NCI-H510A (cell line): ENCODE measurements around the gene PER2.

Experiments used
- DNase-seq: peaks from one replicate; lab custom pipeline; 2025; lab: John Stamatoyannopoulos, UW

Gene PER2

DNA sequence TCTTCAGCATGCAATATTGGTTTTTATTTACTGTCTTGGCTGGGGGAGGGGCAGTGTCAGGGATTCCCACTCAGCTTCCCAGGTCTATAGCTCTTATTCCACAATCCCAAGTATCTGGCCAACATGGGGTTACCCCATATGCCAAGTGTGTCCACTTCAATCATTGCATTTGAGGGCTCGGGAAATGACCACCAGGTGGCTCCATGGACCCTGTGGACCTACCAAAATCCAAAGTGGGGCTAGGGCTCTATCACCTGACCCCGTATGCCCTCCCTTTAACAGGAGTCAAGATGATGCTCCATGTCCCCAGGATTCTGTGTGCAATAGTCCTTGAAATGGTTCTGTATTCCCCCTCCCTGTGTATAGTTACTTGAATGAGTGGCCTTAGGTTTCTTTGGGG is 19.8 kb upstream of the PER2 start:
- DNase-seq = no peak

GRCh38 chr2:238306672-238306998 is 18.2 kb upstream of the PER2 start:
- no peak for DNase-seq

- no peak for DNase-seq
These were observed 17.7 kb upstream of the PER2 start for GRCh38 chr2:238305965-238306671.

DNA sequence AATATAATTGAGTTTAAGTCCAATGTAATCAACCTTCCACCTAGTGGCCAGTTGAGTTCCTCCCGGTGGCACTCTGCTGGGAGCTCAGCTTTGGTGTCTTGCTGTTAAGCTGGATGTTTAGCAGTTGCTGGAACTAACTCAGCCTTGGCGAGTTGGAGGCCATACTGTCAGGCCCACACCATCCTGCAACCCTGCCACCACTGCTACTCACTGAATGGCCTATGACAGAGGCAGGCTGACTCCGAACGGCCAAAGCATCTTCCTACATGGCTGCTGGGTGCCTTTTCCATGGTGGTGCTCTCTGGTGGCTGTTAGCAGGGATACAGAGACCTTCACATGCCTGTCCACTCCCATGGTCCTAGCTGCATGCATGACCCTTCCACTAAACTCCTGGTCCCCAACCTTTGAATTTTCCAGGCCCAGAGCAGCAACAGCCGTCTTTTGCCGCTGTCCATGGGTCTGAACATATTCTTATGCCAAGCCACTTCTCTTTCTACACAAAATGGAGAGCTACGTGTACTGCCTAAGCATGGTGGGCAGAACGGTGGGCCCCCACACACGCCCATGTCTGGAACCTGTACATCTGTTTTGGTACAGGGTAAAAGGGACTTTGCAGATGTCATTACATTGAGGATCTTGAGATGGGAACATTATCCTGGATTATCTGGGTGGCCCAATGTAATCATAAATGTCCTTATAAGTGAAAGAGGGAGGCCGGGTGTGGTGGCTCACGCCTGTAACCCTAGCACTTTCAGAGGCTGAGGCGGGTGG is 16.9 kb upstream of the PER2 start:
- no peak for DNase-seq

GRCh38 chr2:238304116-238304515 is 15.7 kb upstream of the PER2 start:
- DNase-seq = no peak

- DNase-seq = no peak
These were observed 14.3 kb upstream of the PER2 start for GRCh38 chr2:238302751-238303150.

DNA sequence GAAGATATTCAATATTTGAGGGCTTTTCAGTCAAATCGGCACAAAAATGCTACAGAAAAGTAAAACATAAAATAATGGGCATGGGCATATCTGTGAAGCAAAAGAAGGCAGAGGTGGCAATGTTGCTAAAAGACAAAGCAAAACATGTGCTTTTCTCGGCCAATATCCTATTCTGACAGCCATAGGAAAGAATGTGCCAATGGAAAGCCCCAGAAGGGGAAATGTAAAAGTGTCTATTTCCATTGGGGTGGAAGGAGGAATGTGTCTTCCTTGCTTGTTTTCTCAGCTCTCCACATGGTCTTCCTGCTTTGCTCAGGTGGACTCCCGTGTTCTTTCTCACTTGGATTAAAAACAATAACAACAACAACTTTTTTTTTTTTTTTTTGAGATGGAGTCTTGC is 13.7 kb upstream of the PER2 start:
- DNase-seq = no peak

DNA sequence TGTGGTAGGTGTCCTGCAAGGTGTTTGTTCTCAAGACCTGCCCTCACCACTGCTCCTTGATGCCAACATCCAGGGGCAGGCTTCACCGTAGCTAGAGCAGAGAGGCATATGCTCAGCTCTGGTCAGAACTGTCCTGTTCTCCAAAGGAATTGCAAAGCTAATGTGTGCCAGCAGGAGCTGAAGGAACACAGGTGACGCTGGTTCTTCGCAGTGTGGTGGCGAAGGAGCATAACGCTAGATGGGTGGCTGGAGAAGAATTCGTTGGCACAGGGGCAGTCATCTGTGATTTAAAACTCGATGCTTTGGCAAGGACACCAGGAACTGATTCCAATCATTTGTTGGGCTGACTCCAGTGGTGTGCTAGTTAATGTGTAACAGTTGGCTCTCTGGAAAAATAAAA is 11.4 kb upstream of the PER2 start:
- DNase-seq = no peak

DNA sequence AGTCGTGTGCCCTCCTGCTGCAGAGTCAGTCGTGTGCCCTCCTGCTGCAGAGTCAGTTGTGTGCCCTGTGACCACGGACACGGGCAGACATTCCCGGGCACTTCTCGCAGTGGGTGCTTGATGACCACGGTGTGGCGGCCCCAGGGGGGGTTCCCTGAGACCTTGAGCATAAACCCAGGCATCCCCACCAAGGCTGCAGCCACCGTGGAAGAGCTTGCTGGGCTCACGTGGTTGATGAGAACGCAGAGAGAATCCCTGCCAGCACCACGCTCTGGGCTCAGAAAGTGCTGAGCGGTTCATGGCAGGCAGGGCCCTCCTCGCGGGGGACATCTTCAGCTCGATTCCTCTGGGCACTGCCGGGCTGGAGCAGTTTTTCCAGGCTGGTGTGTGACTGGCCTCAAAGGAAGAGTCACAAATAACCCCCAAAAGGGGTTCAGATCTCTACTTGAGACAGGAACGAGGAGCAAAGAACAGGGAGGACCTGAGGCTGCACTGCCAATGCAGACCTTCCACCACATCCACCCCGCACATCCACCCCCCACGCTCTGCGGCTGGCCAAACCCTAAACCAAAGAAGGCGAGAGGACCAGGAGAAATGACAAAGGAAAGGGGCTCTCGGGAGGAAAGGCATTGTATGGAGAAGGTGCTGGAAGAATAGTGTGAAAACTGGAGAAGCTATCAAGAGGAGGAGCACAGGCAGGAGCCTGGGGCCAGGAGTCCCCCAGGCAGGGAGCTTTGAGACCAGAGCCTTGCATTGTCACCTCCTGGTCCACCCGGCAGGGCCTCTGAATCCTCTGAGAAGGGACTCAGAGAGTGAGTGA is 8.4 kb upstream of the PER2 start:
- no peak for DNase-seq

DNA sequence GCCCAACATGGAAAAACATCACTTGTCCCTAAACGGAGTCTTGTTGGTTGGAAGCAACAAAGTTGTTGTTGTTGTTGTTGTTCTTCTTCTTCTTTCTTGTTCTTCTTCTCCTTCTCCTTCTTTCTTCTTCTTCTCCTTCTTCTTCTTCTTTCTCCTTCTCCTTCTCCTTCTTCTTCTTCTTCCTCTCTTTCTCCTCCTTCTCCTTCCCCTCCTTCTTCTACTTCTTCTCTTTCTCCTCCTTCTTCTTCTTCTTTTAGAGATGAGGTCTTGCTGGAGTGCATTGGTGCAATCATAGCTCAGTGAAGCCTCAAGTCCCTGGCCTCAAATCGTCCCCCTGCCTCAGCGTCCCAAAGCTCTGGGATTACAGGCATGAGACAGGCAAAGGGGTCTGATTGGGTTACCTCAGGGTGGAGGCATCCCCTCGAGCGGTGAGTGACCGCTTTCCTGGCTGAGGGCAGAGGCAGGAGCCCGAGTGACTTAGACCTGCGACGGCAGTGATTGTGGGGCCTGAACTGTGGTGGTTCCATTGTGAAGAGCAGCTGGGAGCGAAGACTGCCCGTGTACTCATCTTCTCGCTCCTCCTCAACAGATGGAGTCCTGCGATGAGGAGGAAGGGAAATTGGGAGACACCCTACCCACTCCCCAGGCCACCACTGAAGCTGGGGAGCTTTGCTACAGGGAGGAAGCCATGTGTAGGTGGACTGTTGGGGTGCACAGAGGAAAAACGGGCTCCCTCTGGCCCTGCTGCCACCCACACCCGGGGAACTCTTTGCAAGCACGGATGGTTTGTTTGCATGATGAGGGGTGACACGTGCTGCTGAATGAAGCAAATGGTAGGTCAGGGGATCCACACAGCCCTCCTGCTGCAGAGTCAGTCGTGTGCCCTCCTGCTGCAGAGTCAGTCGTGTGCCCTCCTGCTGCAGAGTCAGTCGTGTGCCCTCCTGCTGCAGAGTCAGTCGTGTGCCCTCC is 7.0 kb upstream of the PER2 start:
- no peak for DNase-seq

DNA sequence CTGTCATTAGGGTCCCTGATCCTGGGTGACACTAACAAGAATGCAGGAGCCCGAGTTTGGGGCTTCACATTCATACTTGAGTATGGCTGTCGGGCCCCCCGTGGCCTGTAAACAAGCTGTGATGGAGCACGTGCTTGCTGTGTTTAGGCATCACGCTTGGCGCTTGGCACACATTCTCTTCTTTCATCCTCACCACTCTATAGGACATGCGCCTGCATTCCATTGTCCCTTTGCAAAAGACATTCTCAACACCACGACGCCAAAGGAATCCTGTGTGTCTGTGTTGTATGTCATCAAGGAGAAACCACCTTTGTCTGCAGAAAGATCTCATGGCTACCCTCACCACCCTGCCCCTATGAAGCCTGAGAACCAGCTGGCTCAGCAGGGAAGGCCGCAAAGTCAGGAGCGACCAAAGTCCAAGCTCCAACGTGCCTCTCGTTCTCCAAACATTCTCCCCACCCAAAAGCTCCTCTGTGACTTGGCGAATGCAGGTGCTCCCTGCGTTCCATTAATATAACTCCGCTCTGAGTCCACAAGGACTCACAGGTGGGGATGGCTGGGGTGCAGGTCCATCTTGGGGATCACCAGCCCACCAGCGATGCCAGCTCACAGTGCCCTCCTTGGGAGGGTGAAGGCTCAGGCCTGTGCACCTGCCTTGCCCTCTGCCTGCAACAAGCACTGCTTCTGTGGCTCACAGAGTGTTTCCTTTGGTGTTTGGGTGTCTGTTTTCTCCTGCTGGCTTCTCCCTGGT is 6.2 kb upstream of the PER2 start:
- DNase-seq = no peak

DNA sequence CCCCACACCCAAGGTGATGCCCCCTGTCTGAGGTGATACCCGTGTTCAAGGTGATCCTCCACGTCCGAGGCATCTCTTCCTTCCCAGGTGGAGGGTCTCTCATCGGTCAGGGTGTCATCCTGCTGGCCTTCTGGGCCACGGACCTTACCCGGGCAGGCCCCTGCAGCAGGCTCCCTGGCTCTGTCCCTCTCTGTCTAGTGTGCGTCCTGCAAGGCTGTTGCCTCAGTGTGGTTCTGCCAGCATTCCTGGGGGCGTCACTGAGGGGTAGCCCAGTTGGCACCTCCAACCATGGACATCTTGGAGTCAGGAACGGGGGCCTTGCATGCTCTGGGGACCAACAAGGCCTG is 5.6 kb upstream of the PER2 start:
- DNase-seq = no peak

DNA sequence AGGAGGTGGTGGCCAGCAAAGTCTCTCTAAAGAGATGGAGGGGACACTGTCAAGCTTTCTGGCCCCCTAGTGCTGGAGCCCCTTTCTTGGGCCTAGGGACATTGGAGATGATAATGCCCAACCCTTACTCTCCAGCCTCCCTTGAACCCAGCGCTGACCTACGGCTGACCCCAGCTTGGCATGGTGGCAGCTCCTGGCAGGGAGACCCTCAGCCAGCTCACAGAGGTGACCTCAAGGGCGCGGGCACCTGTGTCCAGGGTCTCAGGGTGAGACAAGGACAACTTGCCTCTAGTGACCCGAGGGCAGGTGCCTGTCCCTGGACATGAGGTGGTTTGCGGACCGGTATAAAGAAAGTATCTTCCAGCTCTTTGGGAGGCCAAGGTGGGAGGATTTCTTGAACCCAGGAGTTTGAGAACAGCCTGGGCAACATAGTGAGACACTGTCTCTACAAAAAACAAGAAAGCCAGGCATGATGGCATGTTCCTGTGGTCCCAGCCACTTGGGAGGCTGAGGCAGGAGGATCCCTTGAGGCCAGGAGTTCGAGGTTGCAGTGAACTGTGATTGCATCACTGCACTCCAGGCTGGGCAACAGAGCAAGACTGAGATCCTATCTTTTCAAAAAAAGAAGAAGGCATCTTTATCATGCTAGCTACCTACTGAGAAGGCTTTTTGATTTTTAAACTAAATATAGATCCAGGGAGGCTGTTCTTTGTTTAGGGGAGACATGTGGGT is 3.3 kb upstream of the PER2 start:
- no peak for DNase-seq

GRCh38 chr2:238290715-238291549 is 2.5 kb upstream of the PER2 start:
- no peak for DNase-seq

DNA sequence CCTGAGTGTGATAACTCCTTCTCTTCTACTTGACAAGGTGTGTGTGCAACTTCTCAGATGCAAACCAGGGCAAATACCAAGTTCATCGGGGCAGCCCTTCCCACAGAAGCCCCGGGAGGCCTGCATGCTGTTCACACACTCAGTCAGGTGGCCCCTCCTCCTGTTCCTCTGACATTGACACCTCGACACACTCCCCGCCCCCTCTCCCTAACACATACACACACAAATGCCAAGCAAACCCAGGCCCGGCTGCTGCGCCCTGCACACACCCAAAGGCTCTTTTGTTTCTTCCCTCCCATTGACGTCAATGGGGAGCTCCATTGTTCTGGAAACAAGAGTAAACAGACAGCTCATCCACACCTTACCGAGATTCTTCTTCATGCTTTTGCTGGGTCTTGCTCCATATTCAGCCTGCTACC is 1.7 kb upstream of the PER2 start:
- DNase-seq = peak; percentile 97

DNA sequence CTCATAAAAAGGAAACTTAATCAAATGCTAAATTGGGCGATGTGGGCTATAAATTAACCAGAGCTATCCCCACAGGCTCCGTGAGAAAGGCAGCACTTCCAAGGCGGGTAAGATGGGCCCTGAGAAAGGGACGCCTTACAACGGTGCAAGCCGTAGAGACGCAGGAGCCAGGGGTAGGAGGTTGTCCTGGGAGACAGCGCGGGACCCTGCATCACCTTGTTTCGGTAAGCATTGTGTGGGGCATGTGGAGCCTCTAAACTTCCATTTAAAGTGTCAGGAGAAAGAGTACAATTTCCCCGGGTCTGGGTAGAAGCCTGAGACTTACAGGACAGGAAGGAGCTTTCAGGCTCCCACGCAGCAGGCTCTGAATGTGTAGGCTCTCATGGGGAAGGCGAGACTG is 1.2 kb upstream of the PER2 start:
- no peak for DNase-seq

DNA sequence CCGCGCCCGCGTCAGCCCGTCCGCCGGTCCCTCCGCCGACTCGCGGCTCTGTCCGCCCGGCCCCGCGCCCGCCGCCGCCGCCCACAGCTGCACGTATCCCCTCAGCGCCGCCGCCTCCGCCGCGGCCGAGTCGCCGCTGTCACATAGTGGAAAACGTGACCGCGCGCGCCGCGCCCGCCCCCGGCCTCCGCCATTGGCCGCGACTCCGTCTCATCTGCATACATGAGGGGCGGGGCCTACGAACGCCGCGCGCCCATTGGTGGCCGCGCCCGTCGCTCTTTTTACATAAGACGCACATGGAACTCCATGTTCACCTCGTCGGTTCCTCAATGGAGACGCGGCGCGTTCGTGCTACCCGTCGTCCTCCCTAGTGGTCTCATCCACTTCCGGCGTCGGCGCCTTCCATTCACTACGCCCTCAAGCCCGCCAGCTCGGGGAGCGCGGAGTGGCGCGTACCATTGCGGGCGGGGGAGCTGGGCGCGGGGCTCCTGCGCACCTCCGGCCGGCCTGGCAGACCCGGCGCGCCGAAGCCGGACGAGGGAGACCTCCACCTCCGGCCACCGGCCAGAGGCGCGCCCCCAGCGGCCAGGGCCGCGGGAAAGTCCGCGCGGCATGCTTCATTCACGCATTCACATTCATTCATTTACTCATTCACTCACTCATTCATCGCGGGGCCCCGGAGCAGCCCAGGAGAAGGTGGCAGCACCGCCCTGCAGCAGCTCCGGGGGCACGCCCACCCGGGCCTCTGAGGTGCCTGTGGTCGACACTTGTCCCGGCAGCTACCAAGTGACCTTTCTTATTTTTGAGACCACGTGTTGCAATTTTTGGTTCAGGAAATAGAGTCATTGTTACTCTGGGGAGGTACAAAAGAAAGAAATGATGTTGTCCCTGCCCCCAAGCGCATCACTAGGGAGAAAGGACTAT is 502 bp upstream of the PER2 start:
- DNase-seq = peak; percentile 96

- DNase-seq = no peak
These were observed 1.2 kb downstream of the PER2 start for GRCh38 chr2:238286987-238287736.
